HFF-Myc (cell line): ENCODE data around the gene ZNF345.
A peak's percentile ranks its signal among the peaks of the same experiment; 100 is the strongest.

Experiments used
- DNase-seq: peaks from one replicate; pipeline ENCODE4 v3.0.0-alpha.2; 2011; ENCODE audit warnings: low read depth; ENCODE audit errors: extremely low read depth
- H3K4me3 ChIP-seq: replicated peaks from 2 replicates; pipeline ENCODE4 v1.5.1; 2011; ENCODE audit warnings: low read depth, mild to moderate bottlenecking, control low read depth, low read length
- TF ChIP-seq, protein P1 (sequence below): IDR thresholded peaks from 2 replicates; pipeline ENCODE4 v1.5.1; 2012; ENCODE audit warnings: mild to moderate bottlenecking, low read depth, low read length, control low read depth; ENCODE audit errors: missing control alignments

ZNF345 gene

DNA sequence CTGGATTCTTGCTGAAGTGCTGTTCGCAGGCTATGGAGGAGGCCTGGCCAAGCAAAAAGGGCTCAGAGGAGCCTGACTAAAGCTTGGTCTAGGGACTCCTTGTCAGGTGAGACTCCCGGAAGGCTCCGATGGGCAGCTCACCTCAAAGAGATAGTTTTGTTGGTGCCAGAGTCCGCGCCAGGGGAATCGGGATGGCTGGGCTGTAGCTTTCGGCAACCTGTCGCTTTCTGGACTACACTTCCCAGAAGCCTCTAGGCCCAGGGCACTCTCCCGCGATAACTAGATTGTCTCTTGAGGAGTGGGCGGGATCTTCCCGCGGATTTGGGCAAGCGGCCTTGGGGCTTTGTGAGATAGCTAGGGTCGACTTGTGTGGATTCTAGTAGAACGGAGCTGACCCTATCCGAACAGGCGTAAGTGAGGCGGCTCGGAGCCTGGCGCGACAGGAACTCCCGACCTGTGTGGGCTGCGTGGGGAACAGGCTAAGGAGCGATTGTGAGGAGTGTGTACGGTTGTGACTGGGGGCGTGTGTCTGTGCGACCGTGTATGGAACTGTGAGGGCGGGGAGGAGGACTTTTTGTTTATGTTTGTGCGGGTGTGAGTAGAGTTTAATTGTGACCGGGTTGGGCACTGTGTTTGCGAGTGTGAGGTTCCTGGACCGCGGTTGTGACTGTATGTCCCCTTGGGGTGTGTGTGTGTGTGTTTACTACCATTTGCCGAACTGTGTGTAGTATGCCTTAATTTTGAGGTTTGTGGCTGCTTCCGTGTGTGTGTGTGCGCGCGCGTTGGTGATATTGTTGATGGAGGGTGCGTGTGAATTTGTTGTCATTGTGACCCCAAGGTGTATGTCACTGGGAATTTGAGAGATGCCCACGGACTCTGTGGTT lies at the start of gene ZNF345:
Gene ZNF345, plus strand, starts transcription at position 318 of the 884 bp plus-strand sequence. CDS start 25,955 bp downstream, outside the sequence.
- TF ChIP-seq, protein P1, sequence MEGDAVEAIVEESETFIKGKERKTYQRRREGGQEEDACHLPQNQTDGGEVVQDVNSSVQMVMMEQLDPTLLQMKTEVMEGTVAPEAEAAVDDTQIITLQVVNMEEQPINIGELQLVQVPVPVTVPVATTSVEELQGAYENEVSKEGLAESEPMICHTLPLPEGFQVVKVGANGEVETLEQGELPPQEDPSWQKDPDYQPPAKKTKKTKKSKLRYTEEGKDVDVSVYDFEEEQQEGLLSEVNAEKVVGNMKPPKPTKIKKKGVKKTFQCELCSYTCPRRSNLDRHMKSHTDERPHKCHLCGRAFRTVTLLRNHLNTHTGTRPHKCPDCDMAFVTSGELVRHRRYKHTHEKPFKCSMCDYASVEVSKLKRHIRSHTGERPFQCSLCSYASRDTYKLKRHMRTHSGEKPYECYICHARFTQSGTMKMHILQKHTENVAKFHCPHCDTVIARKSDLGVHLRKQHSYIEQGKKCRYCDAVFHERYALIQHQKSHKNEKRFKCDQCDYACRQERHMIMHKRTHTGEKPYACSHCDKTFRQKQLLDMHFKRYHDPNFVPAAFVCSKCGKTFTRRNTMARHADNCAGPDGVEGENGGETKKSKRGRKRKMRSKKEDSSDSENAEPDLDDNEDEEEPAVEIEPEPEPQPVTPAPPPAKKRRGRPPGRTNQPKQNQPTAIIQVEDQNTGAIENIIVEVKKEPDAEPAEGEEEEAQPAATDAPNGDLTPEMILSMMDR: no peak
- H3K4me3 ChIP-seq: peak within 1 kb of the TSS; percentile 73
- peak; percentile 70 for DNase-seq

- DNase-seq: no peak
- TF ChIP-seq, protein P1: no peak
- no peak overlapping the region for H3K4me3 ChIP-seq
Observed at GRCh38 chr19:36805364-36805763, 45.3 kb upstream of the ZNF345 start.

DNA sequence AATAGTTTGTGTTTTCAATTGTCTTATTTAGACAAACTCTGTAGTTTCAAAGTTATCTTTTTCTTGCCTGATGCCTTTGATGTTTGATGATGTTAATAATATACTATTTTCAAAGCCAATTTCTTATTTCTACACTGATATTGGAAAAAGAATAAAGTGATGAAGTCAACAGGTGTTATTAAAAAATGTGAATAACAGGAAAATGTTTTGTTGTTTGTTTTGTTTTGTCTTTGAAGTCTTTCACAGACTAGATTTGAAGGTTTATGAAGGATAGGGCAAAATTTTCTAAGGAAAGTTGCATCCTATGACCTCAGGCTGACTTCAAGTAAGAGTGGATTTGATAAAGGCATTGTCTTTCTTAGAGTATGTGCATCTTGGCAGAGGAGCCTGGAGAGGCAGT lies 43.6 kb upstream of the ZNF345 start:
- H3K4me3 ChIP-seq: no peak overlapping the region
- DNase-seq: no peak
- TF ChIP-seq, protein P1: no peak

DNA sequence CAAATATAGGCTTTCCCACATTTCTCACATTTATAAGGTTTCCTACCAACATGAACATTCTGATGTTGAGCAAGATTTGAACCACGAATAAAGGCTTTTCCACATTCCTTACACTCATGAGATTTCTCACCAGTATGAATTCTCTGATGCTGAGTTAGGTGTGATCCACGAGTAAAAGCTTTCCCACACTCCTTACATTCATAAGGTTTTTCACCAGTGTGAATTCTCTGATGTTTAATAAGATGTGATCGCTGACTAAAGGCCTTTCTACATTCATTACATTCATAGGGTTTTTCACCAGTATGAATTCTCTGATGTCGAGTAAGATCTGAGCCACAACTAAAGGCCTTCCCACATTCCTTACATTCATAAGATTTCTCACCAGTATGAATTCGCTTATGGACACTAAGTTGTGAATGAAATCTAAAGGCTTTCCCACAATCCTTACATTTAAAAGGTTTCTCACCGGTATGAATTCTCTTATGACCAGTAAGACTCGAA lies 31.5 kb upstream of the ZNF345 start:
- H3K4me3 ChIP-seq: no peak overlapping the region

GRCh38 chr19:36821758-36822157 lies 28.9 kb upstream of the ZNF345 start:
- TF ChIP-seq, protein P1: no peak
- H3K4me3 ChIP-seq: no peak overlapping the region
- DNase-seq: no peak

More for the DNA sequence above, 31.5 kb upstream of the ZNF345 start:
- TF ChIP-seq, protein P1: no peak
- DNase-seq: no peak

DNA sequence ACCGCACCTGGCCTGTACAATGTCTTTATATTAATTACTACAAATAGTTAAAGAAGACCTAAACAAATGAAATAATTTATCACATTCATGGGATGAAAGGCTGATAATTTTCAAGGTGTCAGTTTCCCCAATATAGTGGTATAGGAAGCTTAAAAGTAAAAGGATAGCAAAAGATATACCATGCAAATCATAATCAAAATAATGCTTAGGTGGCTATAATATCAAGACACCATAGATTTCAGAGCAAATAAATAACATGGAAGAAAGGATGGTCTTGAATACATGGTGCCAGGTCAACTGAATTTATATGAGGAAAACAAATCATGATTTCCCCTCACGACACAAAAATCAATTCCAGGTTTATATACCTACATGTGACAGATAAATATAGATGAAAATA lies 17.2 kb upstream of the ZNF345 start:
- TF ChIP-seq, protein P1: no peak
- H3K4me3 ChIP-seq: no peak overlapping the region
- no peak for DNase-seq
